GM12878 (cell line): ENCODE measurements around the gene REEP1. TPM values are rescaled to one million over a fixed set of nuclear protein-coding genes. Genes with fewer than 3 reads are reported as not detected.

ENCODE experiments used
- ATAC-seq: fragments of 200-7000 bp; cut with Tn5 transposase; 3 replicates; pipeline ENCODE4 v1.9.1; 2020; ENCODE audit warnings: mild to moderate bottlenecking, moderate library complexity
- BruUV-seq: library from RNA; stranded (reverse); fragments of 400-500 nt; replicated peaks from 2 replicates; lab custom pipeline; 2021; lab: Mats Ljungman, UMichigan
- CTCF ChIA-PET: fragments of 300-600 bp; sonication (Branson Sonifier 250); formaldehyde crosslinking; extraction: SDS; loops from one replicate; lab custom pipeline; 2021; ENCODE audit warnings: inconsistent platforms; lab: Yijun Ruan, JAX
- POLR2A ChIA-PET: fragments of 350-600 bp; formaldehyde crosslinking; extraction: SDS; loops from one replicate; lab custom pipeline; 2021; ENCODE audit warnings: inconsistent platforms; lab: Charles Lee
- RAD21 ChIA-PET: fragments of 300-600 bp; sonication (Branson Sonifier 250); formaldehyde crosslinking; loops from one replicate; lab custom pipeline; 2023; ENCODE audit warnings: antibody characterized with exemption; ENCODE audit not compliant: unreplicated experiment; lab: Charles Lee
- SMC1A ChIA-PET: fragments of 300-600 bp; sonication (Branson Sonifier 250); formaldehyde crosslinking; loops from one replicate; lab custom pipeline; 2023; ENCODE audit not compliant: unreplicated experiment, uncharacterized antibody; lab: Charles Lee
- DNase-seq: peaks from one replicate; pipeline ENCODE4 v3.0.0-alpha.2; 2011; ENCODE audit warnings: low read depth, low spot score
- FAIRE-seq: peaks from 3 replicates; lab custom pipeline; 2011; peaks lifted over from hg19 to GRCh38; lab: Jason Lieb, UNC
- H2AFZ ChIP-seq: 2 replicates; pipeline ENCODE4 v1.6.0; 2011; ENCODE audit warnings: low read depth, low read length, control low read depth; ENCODE audit not compliant: control insufficient read depth
- H3K27ac ChIP-seq: 2 replicates; pipeline ENCODE4 v1.5.1; 2011; ENCODE audit warnings: control low read depth; ENCODE audit not compliant: control insufficient read depth, insufficient read depth
- H3K27me3 ChIP-seq, 2 experiments: replicated peaks in 1 of 2; 2 replicates each; pipeline versions ENCODE4 v1.6.0 to v1.6.1; 2011; ENCODE audit warnings: low read length in 1 of 2; ENCODE audit not compliant: control insufficient read depth in 2 of 2, insufficient read depth in 2 of 2
- H3K36me3 ChIP-seq, 2 experiments: 2 replicates each; pipeline ENCODE4 v1.5.1; 2011; ENCODE audit warnings: low read length in 1 of 2; ENCODE audit not compliant: control insufficient read depth in 2 of 2, insufficient read depth in 2 of 2
- H3K4me1 ChIP-seq: 2 replicates; pipeline ENCODE4 v1.6.1; 2011; ENCODE audit warnings: mild to moderate bottlenecking, low read length, moderate library complexity, mixed read lengths; ENCODE audit not compliant: control insufficient read depth, insufficient read depth
- H3K4me2 ChIP-seq: 2 replicates; pipeline ENCODE4 v1.6.0; 2011; ENCODE audit warnings: control low read depth; ENCODE audit not compliant: control insufficient read depth, insufficient read depth
- H3K4me3 ChIP-seq: fragments of 200-600 bp; sonication (generic); 2 replicates; pipeline ENCODE4 v1.5.1; 2016
- H3K79me2 ChIP-seq: 2 replicates; pipeline ENCODE4 v1.6.0; 2011; ENCODE audit warnings: low read length; ENCODE audit not compliant: control insufficient read depth, insufficient read depth
- H3K9ac ChIP-seq: 2 replicates; pipeline ENCODE4 v1.8.0; 2011; ENCODE audit warnings: low read length, control low read depth, mixed read lengths; ENCODE audit not compliant: control insufficient read depth, insufficient read depth
- H3K9me3 ChIP-seq: replicated peaks from 3 replicates; pipeline ENCODE4 v1.5.1; 2011; ENCODE audit warnings: mild to moderate bottlenecking, low read length; ENCODE audit not compliant: control insufficient read depth, insufficient read depth
- H4K20me1 ChIP-seq: 2 replicates; pipeline ENCODE4 v1.6.0; 2011; ENCODE audit not compliant: control insufficient read depth, insufficient read depth
- BHLHE40 ChIP-seq, 2 experiments: fragments of 450-650 bp in 1 of 2; IDR thresholded peaks; 2 replicates each; pipeline ENCODE4 v1.6.1; 2011 to 2017; ENCODE audit warnings: low read depth in 2 of 2, borderline replicate concordance in 1 of 2, improper control_type of control experiment in 1 of 2, low read length in 1 of 2, mild to moderate bottlenecking in 1 of 2
- CHD2 ChIP-seq: IDR thresholded peaks from 2 replicates; pipeline ENCODE4 v1.6.1; 2011; ENCODE audit warnings: low read depth, low read length, improper control_type of control experiment, borderline replicate concordance
- FOXM1 ChIP-seq: IDR thresholded peaks from 2 replicates; pipeline ENCODE4 v1.6.1; 2012; ENCODE audit warnings: low read depth, mild to moderate bottlenecking, inconsistent platforms, low read length, moderate library complexity
- HDAC2 ChIP-seq: fragments of 200-600 bp; sonication (generic); IDR thresholded peaks from 2 replicates; pipeline ENCODE4 v1.6.1; 2017
- IRF5 ChIP-seq: fragments of 450-650 bp; IDR thresholded peaks from 2 replicates; pipeline ENCODE4 v1.6.1; 2017; ENCODE audit warnings: borderline replicate concordance
- JUND ChIP-seq: IDR thresholded peaks from 2 replicates; pipeline ENCODE4 v1.6.1; 2012; ENCODE audit warnings: low read depth, mild to moderate bottlenecking, low read length, improper control_type of control experiment, moderate library complexity
- RBBP5 ChIP-seq: fragments of 200-600 bp; sonication (generic); conservative IDR thresholded peaks from 2 replicates; pipeline ENCODE4 v1.6.1; 2016
- TBL1XR1 ChIP-seq: IDR thresholded peaks from 2 replicates; pipeline ENCODE4 v1.6.1; 2012; ENCODE audit warnings: low read depth, low read length, improper control_type of control experiment
- YBX1 ChIP-seq: fragments of 450-650 bp; IDR thresholded peaks from 2 replicates; pipeline ENCODE4 v1.6.1; 2016; ENCODE audit warnings: antibody characterized with exemption
- ZNF274 ChIP-seq: IDR thresholded peaks from one replicate; pipeline ENCODE4 v1.8.0; 2011; ENCODE audit not compliant: insufficient read length, insufficient read depth
- ZNF592 ChIP-seq: fragments of 450-650 bp; IDR thresholded peaks from 2 replicates; pipeline ENCODE4 v1.6.1; 2017; ENCODE audit warnings: mild to moderate bottlenecking, moderate library complexity
- ZNF622 ChIP-seq: fragments of 450-650 bp; IDR thresholded peaks from 2 replicates; pipeline ENCODE4 v1.6.1; 2017; ENCODE audit warnings: mild to moderate bottlenecking, inconsistent platforms
- WGBS: methylation state at CpG from one replicate; pipeline ENCODE4 v1.1.6; 2016; ENCODE audit warnings: low lambda C conversion rate; ENCODE audit not compliant: insufficient replicate concordance, insufficient coverage; ENCODE audit errors: missing lambda C conversion rate; 5-methylcytosine and 5-hydroxymethylcytosine counted together
- in situ Hi-C: fragments of 300-500 bp; cut with MboI; formaldehyde crosslinking; loops from 9 replicates; pipeline ENCODE4 v1.14.3; 2018; ENCODE audit warnings: mixed read lengths
- intact Hi-C: fragments of 100-400 bp; cut with micrococcal nuclease; formaldehyde crosslinking; loops from one replicate; pipeline ENCODE4 v1.14.2; 2022; ENCODE audit not compliant: unreplicated experiment
- polyA plus RNA-seq, 11 experiments: library from polyadenylated mRNA; depleted of rRNA in 4 of 11; unstranded in 6 of 11; stranded (reverse) in 5 of 11; fragments of >200 nt; fragmentation: Nextera tagmentation in 4 of 11; fragmentation: Illumina TruSeq in 1 of 11; extraction: Ambion mirVana in 4 of 11; extraction: Trizol in 1 of 11; gene quantifications; 1 replicate in 1 of 11; 2 replicates in 10 of 11; pipeline versions ENCODE4 v1.2.1 to v1.2.3, GENCODE V29; 2011 to 2016; ENCODE audit warnings: inconsistent platforms in 2 of 11, missing spikeins in 2 of 11, low read depth in 1 of 11
- total RNA-seq, 4 experiments: library from RNA; depleted of rRNA in 3 of 4; stranded (reverse); fragments of >200 nt in 3 of 4; fragmentation: Illumina TruSeq in 1 of 4; extraction: Trizol in 1 of 4; gene quantifications; 2 replicates each; pipeline versions ENCODE4 v1.2.1 to v1.2.3, GENCODE V29; 2013 to 2021

The REEP1 gene
- total and polyA plus RNA-seq, 10 of the 15 experiments (the other 5 are each of a cell fraction or from before 2014, with no cell fraction given) = 0.02 to 0.30 (median 0.09) TPM; not detected in 1

- ATAC-seq (no peak), DNase-seq (no peak), FAIRE-seq (no peak)
- no peak overlapping the region for H3K4me3 ChIP-seq
- POLR2A ChIA-PET = interaction anchor here (0.9 to 1.9 kb wide), 4 partner anchors 8 to 237 kb away, joined by 3 to 6 read pairs (median 4); no protein-coding TSS in a partner anchor
- BruUV-seq = no TSS peak
- peaks cover 37% of the 10 kb centered on the region for H3K79me2 ChIP-seq
- H3K4me2 ChIP-seq = no peak overlapping the region
- CTCF ChIA-PET = interaction anchor here (0.6 to 0.7 kb wide), 2 partner anchors 18 to 123 kb away, joined by 3 to 4 read pairs; no protein-coding TSS in a partner anchor
- TF ChIP-seq IRF5 (no peak), BHLHE40 (IDR thresholded peaks at IDR 0.05; ENCODE audit: borderline replicate concordance in 1 of 2, low read depth in 2 of 2, low read length in 1 of 2) (0 out of 4 replicates have a peak, but pooled peaks of 1 of the 2 experiments have one; percentile 12)
- WGBS = 84% methylated on average over 9 of the region's 9 CpGs
- H3K9me3 ChIP-seq = no peaks in the 10 kb centered on the region; the same call in 2 of the 3 replicates
- H4K20me1 ChIP-seq = no peaks in the 10 kb centered on the region
- H3K36me3 ChIP-seq = peaks cover 0 to 12% of the 10 kb centered on the region in 2 experiments; a peak in 2 of 4 replicates
- peaks cover 8% of the 10 kb centered on the region for H3K4me1 ChIP-seq
- in situ Hi-C loops (no loop called here), intact Hi-C loops (no loop called here)
- no peak overlapping the region for H2AFZ ChIP-seq
- H3K27me3 ChIP-seq = no peaks in the 10 kb centered on the region
- no peak overlapping the region for H3K27ac ChIP-seq
- SMC1A ChIA-PET = interaction anchor here (0.7 to 2.7 kb wide), 8 partner anchors 8 to 375 kb away, joined by 3 to 12 read pairs (median 4); no protein-coding TSS in a partner anchor
- no peak overlapping the region for H3K9ac ChIP-seq
- RAD21 ChIA-PET = interaction anchor here (0.7 to 2.3 kb wide), 3 partner anchors 8 to 106 kb away, joined by 3 to 5 read pairs (median 3); no protein-coding TSS in a partner anchor
Measured at GRCh38 chr2:86202702-86203101, 134.7 kb downstream of the REEP1 start.

GRCh38 chr2:86202336-86202692 lies 135.1 kb downstream of the REEP1 start:
- H3K4me1 ChIP-seq = peaks cover 8% of the 10 kb centered on the region
- H2AFZ ChIP-seq = no peak overlapping the region
- ChIA-PET POLR2A (interaction anchor here (0.7 to 1.9 kb wide), 5 partner anchors 8 to 238 kb away, joined by 3 to 6 read pairs (median 3); no protein-coding TSS in a partner anchor), SMC1A (interaction anchor here (0.6 to 2.7 kb wide), 9 partner anchors 8 to 375 kb away, joined by 3 to 12 read pairs (median 3); no protein-coding TSS in a partner anchor), RAD21 (interaction anchor here (0.7 to 2.3 kb wide), 3 partner anchors 8 to 106 kb away, joined by 3 to 5 read pairs (median 3); no protein-coding TSS in a partner anchor), CTCF (interaction anchor here (0.7 kb wide), 1 partner anchor 122 kb away, joined by 4 read pairs; no protein-coding TSS in a partner anchor)
- peaks cover 0 to 12% of the 10 kb centered on the region in 2 experiments; a peak in 2 of 4 replicates for H3K36me3 ChIP-seq
- WGBS = 96% methylated on average over 2 of the region's 2 CpGs
- BruUV-seq = no TSS peak
- no peak overlapping the region for H3K27ac ChIP-seq
- H3K4me3 ChIP-seq = no peak overlapping the region
- in situ Hi-C loops (no loop called here), intact Hi-C loops (no loop called here)
- no peaks in the 10 kb centered on the region for H4K20me1 ChIP-seq
- FAIRE-seq (no peak), DNase-seq (no peak), ATAC-seq (no peak)
- H3K9ac ChIP-seq = no peak overlapping the region
- H3K4me2 ChIP-seq = no peak overlapping the region
- peaks cover 37% of the 10 kb centered on the region for H3K79me2 ChIP-seq
- no peaks in the 10 kb centered on the region for H3K27me3 ChIP-seq
- H3K9me3 ChIP-seq = no peaks in the 10 kb centered on the region; the same call in 2 of the 3 replicates
- TF ChIP-seq ZNF274 = no peak
- no peak for TF ChIP-seq FOXM1
- no peak for TF ChIP-seq RBBP5
- no peak for TF ChIP-seq CHD2
- TF ChIP-seq JUND = no peak
- TF ChIP-seq ZNF622 = no peak
- TF ChIP-seq ZNF592 = no peak
- no peak for TF ChIP-seq YBX1
- TF ChIP-seq TBL1XR1 = no peak
- TF ChIP-seq HDAC2 = no peak
